Ovary (tissue), 9 donors: ENCODE data around the gene NAV2. TPM values are rescaled to one million over a fixed set of nuclear protein-coding genes. Genes with fewer than 3 reads are reported as not detected.
A peak's percentile ranks its signal among the peaks of the same experiment; 100 is the strongest.

ENCODE experiments used
- DNase-seq, 5 donors: peaks; one replicate each; pipeline ENCODE4 v3.0.0-alpha.2; 2019 to 2020
- H3K27ac ChIP-seq, 2 donors: fragments of 200-600 bp; one replicate each; pipeline versions ENCODE4 v1.5.1 to v1.8.0; 2019 to 2022
- H3K27me3 ChIP-seq: fragments of 200-600 bp; one replicate; pipeline ENCODE4 v1.8.0; 2022
- H3K36me3 ChIP-seq: fragments of 200-600 bp; sonication (generic); one replicate; pipeline ENCODE4 v1.5.1; 2019
- H3K4me1 ChIP-seq: one replicate; pipeline ENCODE4 v1.8.1; 2013; ENCODE audit warnings: mild to moderate bottlenecking, moderate library complexity; ENCODE audit not compliant: insufficient read depth
- H3K4me3 ChIP-seq: fragments of 200-600 bp; sonication (generic); one replicate; pipeline ENCODE4 v1.5.1; 2017
- H3K9me3 ChIP-seq, 2 donors: fragments of 200-600 bp in 1 of 2; sonication (generic) in 1 of 2; one replicate each; pipeline versions ENCODE4 v1.5.1 to v1.8.1; 2013 to 2019; ENCODE audit warnings: mild to moderate bottlenecking in 1 of 2, moderate library complexity in 1 of 2
- CTCF ChIP-seq, 3 donors: fragments of 450-650 bp in 2 of 3; fragments of 200-600 bp in 1 of 3; IDR thresholded peaks; one replicate each; pipeline versions ENCODE4 v1.5.1 to v1.8.0; 2016 to 2022; ENCODE audit warnings: antibody characterized with exemption in 3 of 3, mild to moderate bottlenecking in 1 of 3
- EP300 ChIP-seq: sonication (generic); formaldehyde crosslinking; IDR thresholded peaks from one replicate; pipeline ENCODE4 v1.6.1; 2017; ENCODE audit warnings: antibody characterized with exemption
- POLR2A ChIP-seq: fragments of 450-650 bp; IDR thresholded peaks from one replicate; pipeline ENCODE4 v1.6.1; 2017; ENCODE audit warnings: antibody characterized with exemption, mild to moderate bottlenecking, moderate library complexity
- WGBS, 3 donors: extraction: QIAGEN DNeasy Blood & Tissue Kit in 1 of 3; methylation state at CpG; one replicate each; pipeline versions ENCODE4 v1.1.5 to v1.1.7; 2013 to 2017; 5-methylcytosine and 5-hydroxymethylcytosine counted together
- intact Hi-C, 4 donors: fragments of 100-400 bp; cut with DNase I; formaldehyde crosslinking; loops; one replicate each; pipeline versions ENCODE4 v1.11.0 to v1.15.1; 2022 to 2023
- polyA plus RNA-seq, 2 donors: library from polyadenylated mRNA; stranded (reverse); fragments of 200-250 nt in 1 of 2; fragments of 350-450 nt in 1 of 2; fragmentation: Illumina TruSeq in 1 of 2; extraction: RNeasy Lipid Tissue Mini Kit (QIAGEN cat#74804) in 1 of 2; gene quantifications; one replicate each; pipeline ENCODE4 v1.2.3, GENCODE V29; 2013 to 2014
- total RNA-seq, 7 donors: library from RNA; depleted of rRNA in 2 of 7; stranded (reverse); fragments of >200 nt in 2 of 7; fragmentation: NEBNext Ultra II Directional in 3 of 7; extraction: Animal tissue kit (Norgen Biotek cat#: 25700) in 3 of 7; gene quantifications; one replicate each; pipeline versions ENCODE4 v1.1.0 to v1.2.4, GENCODE V29; 2016 to 2023
- donor health status: DM: no; HTN: no; CAD: no; lungs with moderate emphysema.
- donor health status: DM: no; HTN: no; CAD: no.
- donor health status: Bipolar disorder and iron deficiency.
- donor health status: DM: yes; HTN: yes; CAD: no.
- donor health status: DM: no; HTN: no; CAD: no.
- donor health status: DM: yes; HTN: yes; CAD: no.

The NAV2 gene
- total and polyA plus RNA-seq, 9 donors, result 2.9 to 14.1 (median 7.8) TPM

- TF ChIP-seq CTCF (IDR thresholded peaks at IDR 0.05) (no peak), POLR2A (no peak), EP300 (no peak)
- no peaks in the 10 kb centered on the region for H3K9me3 ChIP-seq
- no peak overlapping the region for H3K27ac ChIP-seq
- peaks cover 10% of the 10 kb centered on the region for H3K4me1 ChIP-seq
- no peaks in the 10 kb centered on the region for H3K27me3 ChIP-seq
- intact Hi-C loops, result no loop called here
- H3K36me3 ChIP-seq, result no peaks in the 10 kb centered on the region
- no peak overlapping the region for H3K4me3 ChIP-seq
- no peak for DNase-seq
These were observed 272.5 kb downstream of the NAV2 start for GRCh38 chr11:19985111-19985510.

GRCh38 chr11:19987331-19987801 is 274.7 kb downstream of the NAV2 start:
- Histone ChIP-seq H3K27me3 (no peaks in the 10 kb centered on the region), H3K9me3 (no peaks in the 10 kb centered on the region), H3K4me1 (peaks cover 2% of the 10 kb centered on the region), H3K4me3 (no peak overlapping the region), H3K36me3 (no peaks in the 10 kb centered on the region), H3K27ac (no peak overlapping the region)
- intact Hi-C loops, result no loop called here
- TF ChIP-seq CTCF (IDR thresholded peaks at IDR 0.05), result no peak
- TF ChIP-seq EP300, result no peak
- no peak for TF ChIP-seq POLR2A
- DNase-seq, result no peak
- 27 to 52% (median 47%) methylated on average over 2 of the region's 2 CpGs for WGBS, 3 donors

- Histone ChIP-seq H3K27ac (no peak overlapping the region), H3K4me1 (no peaks in the 10 kb centered on the region), H3K4me3 (no peak overlapping the region), H3K9me3 (no peaks in the 10 kb centered on the region), H3K27me3 (no peaks in the 10 kb centered on the region), H3K36me3 (no peaks in the 10 kb centered on the region)
- intact Hi-C loops, result no loop called here
- WGBS, 3 donors, result 34 to 39% (median 38%) methylated on average over 2 of the region's 2 CpGs
- DNase-seq, result peak in 3 of 5 donors; percentile 20 to 45 (median 25)
- TF ChIP-seq POLR2A (no peak), EP300 (no peak), CTCF (IDR thresholded peaks at IDR 0.05) (no peak)
These were observed 276.0 kb downstream of the NAV2 start for GRCh38 chr11:19988598-19988997.

- Histone ChIP-seq H3K27ac (no peak overlapping the region), H3K4me1 (no peaks in the 10 kb centered on the region), H3K27me3 (no peaks in the 10 kb centered on the region), H3K4me3 (no peak overlapping the region), H3K36me3 (no peaks in the 10 kb centered on the region), H3K9me3 (no peaks in the 10 kb centered on the region)
- TF ChIP-seq CTCF (IDR thresholded peaks at IDR 0.05) (no peak), POLR2A (no peak), EP300 (no peak)
- WGBS, 3 donors, result 89 to 97% (median 94%) methylated on average over 2 of the region's 2 CpGs
- intact Hi-C loops, result no loop called here
- DNase-seq, result no peak
These were observed 276.6 kb downstream of the NAV2 start for GRCh38 chr11:19989191-19989590.

- no peak for DNase-seq
- Histone ChIP-seq H3K9me3 (no peaks in the 10 kb centered on the region), H3K4me3 (no peak overlapping the region), H3K36me3 (no peaks in the 10 kb centered on the region), H3K27me3 (no peaks in the 10 kb centered on the region), H3K4me1 (peaks cover 14% of the 10 kb centered on the region), H3K27ac (no peak overlapping the region)
- intact Hi-C loops, result no loop called here
- TF ChIP-seq EP300 (no peak), POLR2A (no peak), CTCF (IDR thresholded peaks at IDR 0.05) (no peak)
These were observed 279.5 kb downstream of the NAV2 start for GRCh38 chr11:19992162-19992561.
